PC-9 (cell line): ENCODE results near the gene ABCA2. TPM values are rescaled to one million over a fixed set of nuclear protein-coding genes. Genes with fewer than 3 reads are reported as not detected.
"Not testable (repeated sequence)": the region's sequence is repeated elsewhere in the genome, so short reads cannot be mapped to it uniquely, and the experiment has no call there.

Experiments
- BruUV-seq: library from RNA; stranded (reverse); fragments of 400-500 nt; replicated peaks from 2 replicates; lab custom pipeline; 2021; lab: Mats Ljungman, UMichigan
- CTCF ChIA-PET: fragments of 300-600 bp; sonication (Branson Sonifier 250); formaldehyde crosslinking; loops from one replicate; lab custom pipeline; 2022; ENCODE audit warnings: antibody characterized with exemption; lab: Charles Lee
- POLR2A ChIA-PET: fragments of 300-600 bp; sonication (Branson Sonifier 250); formaldehyde crosslinking; loops from one replicate; lab custom pipeline; 2022; ENCODE audit warnings: antibody characterized with exemption; ENCODE audit not compliant: unreplicated experiment; lab: Charles Lee
- DNase-seq, 2 experiments: peaks; one replicate each; pipeline versions ENCODE4 v3.0.0 to v3.0.0-alpha.2; 2015 to 2022; ENCODE audit warnings: mixed read lengths in 1 of 2
- H2AFZ ChIP-seq: fragments of 200-600 bp; sonication (generic); 2 replicates; pipeline ENCODE4 v1.8.1; 2017; ENCODE audit warnings: antibody characterized with exemption
- H3F3A ChIP-seq: fragments of 200-600 bp; sonication (generic); 2 replicates; pipeline ENCODE4 v1.8.1; 2017; ENCODE audit warnings: antibody characterized with exemption, mild to moderate bottlenecking, low read depth; ENCODE audit not compliant: insufficient read depth
- H3K27ac ChIP-seq: fragments of 200-600 bp; sonication (generic); 2 replicates; pipeline ENCODE4 v1.6.1; 2016; ENCODE audit warnings: mixed run types
- H3K27me3 ChIP-seq: fragments of 200-600 bp; sonication (generic); 2 replicates; pipeline ENCODE4 v1.6.1; 2016; ENCODE audit warnings: low read depth, mixed run types; ENCODE audit not compliant: insufficient read depth
- H3K36me3 ChIP-seq: fragments of 200-600 bp; sonication (generic); 2 replicates; pipeline ENCODE4 v1.6.1; 2016; ENCODE audit warnings: low read depth, mixed run types
- H3K4me1 ChIP-seq: fragments of 200-600 bp; sonication (generic); replicated peaks from 2 replicates; pipeline ENCODE4 v1.6.1; 2016; ENCODE audit warnings: mixed run types; ENCODE audit not compliant: insufficient read depth
- H3K4me2 ChIP-seq: fragments of 200-600 bp; sonication (generic); 2 replicates; pipeline ENCODE4 v1.6.1; 2017; ENCODE audit warnings: mixed run types
- H3K4me3 ChIP-seq: fragments of 200-600 bp; sonication (generic); 2 replicates; pipeline ENCODE4 v1.6.1; 2016; ENCODE audit warnings: mixed run types
- H3K79me2 ChIP-seq: fragments of 200-600 bp; sonication (generic); 2 replicates; pipeline ENCODE4 v1.6.1; 2017; ENCODE audit warnings: low read depth, mixed run types
- H3K9me2 ChIP-seq: fragments of 200-600 bp; sonication (generic); 2 replicates; pipeline ENCODE4 v1.8.1; 2017; ENCODE audit warnings: mild to moderate bottlenecking; ENCODE audit not compliant: insufficient read depth
- H3K9me3 ChIP-seq: fragments of 200-600 bp; sonication (generic); 2 replicates; pipeline ENCODE4 v1.8.1; 2016; ENCODE audit warnings: low read depth; ENCODE audit not compliant: insufficient read depth
- H4K20me1 ChIP-seq: fragments of 200-600 bp; sonication (generic); 2 replicates; pipeline ENCODE4 v1.8.1; 2017; ENCODE audit not compliant: insufficient read depth
- EZH2 ChIP-seq: fragments of 200-600 bp; sonication (generic); IDR thresholded peaks from 2 replicates; pipeline ENCODE4 v1.8.0; 2017; ENCODE audit warnings: antibody characterized with exemption, low read depth
- intact Hi-C: fragments of 100-400 bp; cut with micrococcal nuclease; formaldehyde crosslinking; loops from one replicate; pipeline ENCODE4 v1.10.0; 2022; ENCODE audit not compliant: unreplicated experiment
- total RNA-seq: library from RNA; stranded (reverse); gene quantifications from 2 replicates; pipeline ENCODE4 v1.2.3, GENCODE V29; 2021
- TF ChIP-seq, protein P1 (sequence below): fragments of 200-600 bp; sonication (generic); conservative IDR thresholded peaks from 2 replicates; pipeline ENCODE4 v1.6.1; 2017; ENCODE audit warnings: mixed run types, antibody characterized with exemption, mild to moderate bottlenecking, moderate library complexity

ABCA2 gene
- total RNA-seq, 1 experiment from 2014 or later = 79.2 TPM

GRCh38 chr9:137034709-137035506, 6.9 kb upstream of the ABCA2 start:
- BruUV-seq = TSS peak; percentile 14
- Histone ChIP-seq H3K4me2 (peak overlapping the region; percentile 74), H2AFZ (no peak overlapping the region), H3K9me2 (no peaks in the 10 kb centered on the region), H3K27me3 (no peaks in the 10 kb centered on the region), H3K4me3 (peak overlapping the region; percentile 29; the same call in 1 of the 2 replicates), H3F3A (peaks cover 22% of the 10 kb centered on the region; the same call in 1 of the 2 replicates), H3K4me1 (peaks cover 9% of the 10 kb centered on the region), H4K20me1 (0 out of 2 replicates have a peak, but pooled peaks cover 4% of the 10 kb centered on the region), H3K79me2 (no peaks in the 10 kb centered on the region), H3K27ac (no peak overlapping the region), H3K36me3 (no peaks in the 10 kb centered on the region), H3K9me3 (no peaks in the 10 kb centered on the region)
- TF ChIP-seq EZH2 = no peak
- TF ChIP-seq, protein P1, sequence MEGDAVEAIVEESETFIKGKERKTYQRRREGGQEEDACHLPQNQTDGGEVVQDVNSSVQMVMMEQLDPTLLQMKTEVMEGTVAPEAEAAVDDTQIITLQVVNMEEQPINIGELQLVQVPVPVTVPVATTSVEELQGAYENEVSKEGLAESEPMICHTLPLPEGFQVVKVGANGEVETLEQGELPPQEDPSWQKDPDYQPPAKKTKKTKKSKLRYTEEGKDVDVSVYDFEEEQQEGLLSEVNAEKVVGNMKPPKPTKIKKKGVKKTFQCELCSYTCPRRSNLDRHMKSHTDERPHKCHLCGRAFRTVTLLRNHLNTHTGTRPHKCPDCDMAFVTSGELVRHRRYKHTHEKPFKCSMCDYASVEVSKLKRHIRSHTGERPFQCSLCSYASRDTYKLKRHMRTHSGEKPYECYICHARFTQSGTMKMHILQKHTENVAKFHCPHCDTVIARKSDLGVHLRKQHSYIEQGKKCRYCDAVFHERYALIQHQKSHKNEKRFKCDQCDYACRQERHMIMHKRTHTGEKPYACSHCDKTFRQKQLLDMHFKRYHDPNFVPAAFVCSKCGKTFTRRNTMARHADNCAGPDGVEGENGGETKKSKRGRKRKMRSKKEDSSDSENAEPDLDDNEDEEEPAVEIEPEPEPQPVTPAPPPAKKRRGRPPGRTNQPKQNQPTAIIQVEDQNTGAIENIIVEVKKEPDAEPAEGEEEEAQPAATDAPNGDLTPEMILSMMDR = peak; percentile 87
- POLR2A ChIA-PET = interaction anchor here (0.6 to 1.1 kb wide), 6 partner anchors 41 to 246 kb away, joined by 4 to 11 read pairs (median 6); partner anchors contain the start of gene TUBB4B
- DNase-seq = peak; percentile 70 to 88
- CTCF ChIA-PET = interaction anchor here (0.6 to 1.8 kb wide), 14 partner anchors 9 to 715 kb away, joined by 3 to 46 read pairs (median 4); partner anchors contain the start of genes C8G and CLIC3
- intact Hi-C loops = loop anchor here (1.0 kb wide), 2 partner anchors 87 to 245 kb away; no protein-coding TSS in a partner anchor

- peak in 1 of 2 experiments; percentile 60 for DNase-seq
- Histone ChIP-seq H3K9me3 (no peaks in the 10 kb centered on the region), H3K4me2 (peak overlapping the region; percentile 74), H3K4me3 (peak overlapping the region; percentile 29; the same call in 1 of the 2 replicates), H3F3A (peaks cover 27% of the 10 kb centered on the region; the same call in 1 of the 2 replicates), H3K36me3 (no peaks in the 10 kb centered on the region), H3K4me1 (peaks cover 9% of the 10 kb centered on the region), H3K27ac (no peak overlapping the region), H2AFZ (no peak overlapping the region), H4K20me1 (0 out of 2 replicates have a peak, but pooled peaks cover 4% of the 10 kb centered on the region), H3K27me3 (no peaks in the 10 kb centered on the region), H3K79me2 (no peaks in the 10 kb centered on the region), H3K9me2 (no peaks in the 10 kb centered on the region)
- ChIA-PET POLR2A (interaction anchor here (0.6 to 1.1 kb wide), 4 partner anchors 40 to 244 kb away, joined by 4 to 11 read pairs (median 6); partner anchors contain the start of gene TUBB4B), CTCF (interaction anchor here (0.6 to 1.8 kb wide), 6 partner anchors 13 to 262 kb away, joined by 3 to 46 read pairs (median 5); no protein-coding TSS in a partner anchor)
- BruUV-seq = no TSS peak
- no peak for TF ChIP-seq EZH2
- TF ChIP-seq, protein P1 = no peak
- intact Hi-C loops = no loop called here
Observed at GRCh38 chr9:137034039-137034708, 6.1 kb upstream of the ABCA2 start.

- CTCF ChIA-PET = interaction anchor here (1.0 kb wide), 1 partner anchor 86 kb away, joined by 5 read pairs; no protein-coding TSS in a partner anchor
- Histone ChIP-seq H3K4me1 (peaks cover 16% of the 10 kb centered on the region), H3F3A (peaks cover 27% of the 10 kb centered on the region; the same call in 1 of the 2 replicates)
- DNase-seq, H3K79me2 ChIP-seq, H3K36me3 ChIP-seq, BruUV-seq, H3K27ac ChIP-seq, intact Hi-C loops, H3K4me2 ChIP-seq, H2AFZ ChIP-seq, H3K4me3 ChIP-seq, H3K9me3 ChIP-seq, H4K20me1 ChIP-seq, H3K9me2 ChIP-seq, POLR2A ChIA-PET, H3K27me3 ChIP-seq: not testable (repeated sequence)
Observed at GRCh38 chr9:137033481-137033880, 5.4 kb upstream of the ABCA2 start.
